GM12874 (cell line): Measurements from ENCODE around the gene XXYLT1.

ENCODE experiments used
- TF ChIP-seq, protein P1 (sequence below): IDR thresholded peaks from 2 replicates; pipeline ENCODE4 v1.5.1; 2011; ENCODE audit warnings: low read depth, mild to moderate bottlenecking, control low read depth, low read length, moderate library complexity; ENCODE audit not compliant: insufficient read depth

Gene XXYLT1

GRCh38 chr3:195270079-195270816 is 711 bp downstream of the XXYLT1 start:
- TF ChIP-seq, protein P1, sequence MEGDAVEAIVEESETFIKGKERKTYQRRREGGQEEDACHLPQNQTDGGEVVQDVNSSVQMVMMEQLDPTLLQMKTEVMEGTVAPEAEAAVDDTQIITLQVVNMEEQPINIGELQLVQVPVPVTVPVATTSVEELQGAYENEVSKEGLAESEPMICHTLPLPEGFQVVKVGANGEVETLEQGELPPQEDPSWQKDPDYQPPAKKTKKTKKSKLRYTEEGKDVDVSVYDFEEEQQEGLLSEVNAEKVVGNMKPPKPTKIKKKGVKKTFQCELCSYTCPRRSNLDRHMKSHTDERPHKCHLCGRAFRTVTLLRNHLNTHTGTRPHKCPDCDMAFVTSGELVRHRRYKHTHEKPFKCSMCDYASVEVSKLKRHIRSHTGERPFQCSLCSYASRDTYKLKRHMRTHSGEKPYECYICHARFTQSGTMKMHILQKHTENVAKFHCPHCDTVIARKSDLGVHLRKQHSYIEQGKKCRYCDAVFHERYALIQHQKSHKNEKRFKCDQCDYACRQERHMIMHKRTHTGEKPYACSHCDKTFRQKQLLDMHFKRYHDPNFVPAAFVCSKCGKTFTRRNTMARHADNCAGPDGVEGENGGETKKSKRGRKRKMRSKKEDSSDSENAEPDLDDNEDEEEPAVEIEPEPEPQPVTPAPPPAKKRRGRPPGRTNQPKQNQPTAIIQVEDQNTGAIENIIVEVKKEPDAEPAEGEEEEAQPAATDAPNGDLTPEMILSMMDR = peak; percentile 11; the same call in 1 of the 2 replicates

DNA sequence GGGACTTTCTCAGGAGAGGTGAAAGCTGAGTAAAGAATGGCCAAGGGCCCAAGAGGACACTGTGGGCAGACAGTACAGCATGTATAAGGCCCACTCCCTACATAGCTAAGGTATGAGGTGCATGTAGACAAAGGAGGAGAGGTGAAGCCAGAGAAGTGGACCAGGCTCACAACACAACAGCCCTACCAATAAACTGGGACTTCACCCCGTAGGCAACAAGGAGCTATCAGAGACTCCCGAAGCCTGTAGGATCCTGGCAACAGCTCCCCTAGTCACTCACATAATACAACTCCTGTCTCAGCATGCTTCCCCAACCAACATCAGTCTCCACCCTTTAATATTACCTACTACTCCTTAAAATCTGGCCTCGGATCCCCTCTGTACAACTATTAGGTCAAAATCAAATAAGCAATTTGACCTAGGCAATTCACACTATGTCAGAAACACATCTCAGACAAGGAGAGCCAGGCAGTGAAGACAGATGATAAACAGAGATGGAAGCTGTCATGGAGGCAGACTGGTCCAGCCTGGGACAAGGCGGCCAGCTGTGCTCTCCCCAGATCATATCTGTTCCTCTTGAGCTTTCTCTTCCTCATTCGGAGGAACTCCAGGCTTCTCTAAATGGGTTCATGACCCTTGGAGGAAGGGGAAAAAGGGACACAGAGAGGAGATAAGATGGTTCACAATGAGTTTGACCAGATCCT is 1.4 kb downstream of the XXYLT1 start:
- TF ChIP-seq, protein P1 = no peak

GRCh38 chr3:195268576-195269309 is 2.2 kb downstream of the XXYLT1 start:
- TF ChIP-seq, protein P1 = no peak

- TF ChIP-seq, protein P1 = no peak
Observed at GRCh38 chr3:195267096-195267495, 3.9 kb downstream of the XXYLT1 start.

DNA sequence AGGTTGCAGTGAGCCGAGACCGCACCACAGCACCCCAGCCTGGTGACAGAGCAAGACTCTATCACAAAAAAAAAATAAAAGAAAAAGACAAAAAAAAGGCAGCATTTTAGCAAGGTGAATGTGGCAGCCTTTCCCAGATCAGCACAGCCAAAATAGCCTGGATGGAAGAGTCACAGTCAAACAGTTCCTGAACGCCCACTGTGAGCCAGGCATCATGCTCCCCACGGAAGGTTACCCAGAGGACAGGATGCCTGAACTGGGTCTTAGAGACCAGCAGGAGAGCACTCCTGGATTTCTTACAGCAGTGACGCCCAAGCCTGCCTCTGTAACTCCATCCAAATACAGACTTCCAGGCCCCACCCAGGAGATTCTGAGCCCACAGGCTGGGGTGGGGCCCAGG is 4.5 kb downstream of the XXYLT1 start:
- TF ChIP-seq, protein P1 = no peak

- TF ChIP-seq, protein P1 = no peak
Observed at GRCh38 chr3:195265363-195265976, 5.5 kb downstream of the XXYLT1 start.

DNA sequence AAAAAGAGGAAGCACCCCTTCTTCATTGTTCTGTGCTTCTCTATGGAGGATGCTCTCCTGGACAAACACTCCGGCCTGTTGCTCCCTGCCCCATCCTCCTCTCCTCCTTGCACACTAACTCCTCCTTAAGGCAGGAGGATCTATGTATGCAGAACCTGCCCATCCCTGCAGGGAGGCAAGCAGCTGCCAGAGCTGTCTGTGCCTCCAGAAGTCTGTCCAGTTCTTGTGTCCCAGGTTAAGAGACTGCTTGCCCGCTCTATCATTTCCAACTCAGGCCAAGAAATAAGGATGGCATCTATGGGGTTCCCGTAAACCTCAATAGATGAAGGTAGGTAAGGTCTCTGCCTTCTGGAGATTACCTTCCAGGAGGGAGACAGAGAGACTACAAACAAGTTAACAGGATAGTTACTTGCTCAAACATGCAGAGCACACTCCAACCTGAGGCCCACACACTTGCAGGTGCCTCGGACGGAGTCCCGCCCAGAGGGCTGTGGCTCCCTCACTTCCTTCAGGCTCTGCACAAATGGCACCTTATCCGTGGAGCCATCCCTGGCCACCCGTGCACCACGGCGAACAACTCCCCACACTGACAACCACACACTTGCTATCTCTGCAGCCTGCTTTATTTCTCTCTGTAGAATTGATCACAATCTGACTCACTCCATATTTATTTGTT is 6.9 kb downstream of the XXYLT1 start:
- TF ChIP-seq, protein P1 = no peak
